Natural killer cell (primary cell): ENCODE results near the gene PPP3CA. TPM values are rescaled to one million over a fixed set of nuclear protein-coding genes. Genes with fewer than 3 reads are reported as not detected.

ENCODE experiments used
- ATAC-seq, 3 donors: fragments of 150-1000 bp in 2 of 3; fragments of 200-7000 bp in 1 of 3; cut with Tn5 transposase; 1 replicate in 1 of 3; 2 replicates in 2 of 3; pipeline ENCODE4 v1.10.0; 2021; ENCODE audit warnings: mild to moderate bottlenecking in 2 of 3, moderate library complexity in 2 of 3
- DNase-seq, 2 donors: peaks; one replicate each; pipeline versions ENCODE4 v3.0.0 to v3.0.0-alpha.2; 2013 to 2021; ENCODE audit warnings: mixed read lengths in 1 of 2
- H3K27ac ChIP-seq: one replicate; pipeline ENCODE4 v1.5.1; 2013; ENCODE audit warnings: mild to moderate bottlenecking, low read length
- H3K27me3 ChIP-seq: one replicate; pipeline ENCODE4 v1.6.1; 2013; ENCODE audit warnings: low read length; ENCODE audit not compliant: control insufficient read depth, insufficient read depth
- H3K36me3 ChIP-seq: one replicate; pipeline ENCODE4 v1.6.1; 2013; ENCODE audit warnings: low read length; ENCODE audit not compliant: control insufficient read depth, insufficient read depth
- H3K4me1 ChIP-seq: one replicate; pipeline ENCODE4 v1.6.1; 2013; ENCODE audit warnings: low read length; ENCODE audit not compliant: control insufficient read depth, insufficient read depth
- H3K4me3 ChIP-seq: one replicate; pipeline ENCODE4 v1.5.1; 2013; ENCODE audit warnings: low read length
- H3K9me3 ChIP-seq: one replicate; pipeline ENCODE4 v1.6.1; 2013; ENCODE audit warnings: low read length; ENCODE audit not compliant: control insufficient read depth, insufficient read depth
- H3K27ac Mint-ChIP-seq, 2 donors: one replicate each; pipeline ENCODE4 v1.8.0; 2022; ENCODE audit warnings: mild to moderate bottlenecking in 2 of 2, mixed read lengths in 2 of 2, moderate library complexity in 1 of 2
- H3K27me3 Mint-ChIP-seq, 2 donors: one replicate each; pipeline ENCODE4 v1.8.0; 2022; ENCODE audit warnings: low read depth in 2 of 2, mixed read lengths in 2 of 2
- H3K36me3 Mint-ChIP-seq: one replicate; pipeline ENCODE4 v1.8.0; 2022; ENCODE audit warnings: mixed read lengths
- H3K4me1 Mint-ChIP-seq, 2 donors: one replicate each; pipeline ENCODE4 v1.8.0; 2022; ENCODE audit warnings: mixed read lengths in 2 of 2
- H3K4me3 Mint-ChIP-seq: one replicate; pipeline ENCODE4 v1.8.0; 2022; ENCODE audit warnings: mild to moderate bottlenecking, moderate library complexity, mixed read lengths
- H3K9me3 Mint-ChIP-seq, 2 donors: one replicate each; pipeline ENCODE4 v1.8.0; 2022; ENCODE audit warnings: mixed read lengths in 2 of 2
- CTCF ChIP-seq: fragments of 200-600 bp; IDR thresholded peaks from one replicate; pipeline ENCODE4 v1.8.0; 2022; ENCODE audit warnings: antibody characterized with exemption
- WGBS: methylation state at CpG from one replicate; pipeline ENCODE4 v1.1.7; 2013; ENCODE audit warnings: missing lambda C conversion rate; ENCODE audit not compliant: insufficient coverage; 5-methylcytosine and 5-hydroxymethylcytosine counted together
- intact Hi-C: fragments of 100-400 bp; cut with micrococcal nuclease; formaldehyde crosslinking; loops from one replicate; pipeline ENCODE4 v1.14.2; 2022
- total RNA-seq, 4 donors: library from RNA; stranded (reverse); fragments of 120-200 nt in 1 of 4; gene quantifications; one replicate each; pipeline versions ENCODE4 v1.2.3 to v1.2.4, GENCODE V29; 2013 to 2022

PPP3CA gene
- total RNA-seq, 3 donors from 2014 or later (not counting 1 experiment from before 2014, with no cell fraction given) = 53.1 to 73.1 (median 58.0) TPM

GRCh38 chr4:101068115-101068514 lies 279.2 kb downstream of the PPP3CA start:
- ATAC-seq = no peak
- Histone ChIP-seq H3K4me1 (no peaks in the 10 kb centered on the region), H3K27ac (no peak overlapping the region), H3K9me3 (no peaks in the 10 kb centered on the region), H3K4me3 (no peak overlapping the region), H3K27me3 (no peaks in the 10 kb centered on the region), H3K36me3 (peaks cover 11% of the 10 kb centered on the region)
- WGBS = 100% methylated on average over 3 of the region's 3 CpGs
- no peak overlapping the region for H3K4me3 Mint-ChIP-seq
- H3K36me3 Mint-ChIP-seq = no peaks in the 10 kb centered on the region
- no peaks in the 10 kb centered on the region for H3K9me3 Mint-ChIP-seq
- no peak overlapping the region for H3K27ac Mint-ChIP-seq
- no peak for TF ChIP-seq CTCF
- intact Hi-C loops = no loop called here
- no peak for DNase-seq
- H3K4me1 Mint-ChIP-seq = peaks cover 16 to 22% of the 10 kb centered on the region in 2 donors
- no peaks in the 10 kb centered on the region for H3K27me3 Mint-ChIP-seq

DNA sequence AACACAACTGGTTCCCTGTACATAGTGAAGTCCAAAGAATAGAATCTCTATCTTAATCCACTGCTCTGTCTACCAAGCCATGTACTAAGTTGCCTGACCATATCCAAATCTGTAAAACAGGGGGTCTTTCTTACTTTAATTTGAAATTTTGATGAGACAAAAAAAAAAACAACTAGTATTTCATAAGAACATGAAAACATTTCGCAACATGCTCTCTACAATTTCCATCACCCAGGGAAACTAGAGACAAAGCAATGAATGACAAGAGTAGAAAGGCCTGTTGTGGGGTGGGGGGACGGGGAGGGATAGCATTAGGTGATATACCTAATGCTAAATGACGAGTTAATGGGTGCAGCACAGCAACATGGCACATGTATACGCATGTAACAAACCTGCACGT lies 279.9 kb downstream of the PPP3CA start:
- no peak for TF ChIP-seq CTCF
- no peaks in the 10 kb centered on the region for H3K27me3 ChIP-seq
- ATAC-seq (no peak), DNase-seq (no peak)
- peaks cover 16 to 22% of the 10 kb centered on the region in 2 donors for H3K4me1 Mint-ChIP-seq
- peaks cover 19% of the 10 kb centered on the region for H3K36me3 ChIP-seq
- no peaks in the 10 kb centered on the region for H3K4me1 ChIP-seq
- intact Hi-C loops = no loop called here
- H3K27me3 Mint-ChIP-seq = no peaks in the 10 kb centered on the region
- no peak overlapping the region for H3K27ac ChIP-seq
- 86% methylated on average over 1 of the region's 5 CpGs for WGBS
- no peaks in the 10 kb centered on the region for H3K9me3 Mint-ChIP-seq
- H3K4me3 ChIP-seq = no peak overlapping the region
- peak overlapping the region in 1 of 2 donors; percentile 54 for H3K27ac Mint-ChIP-seq
- H3K9me3 ChIP-seq = no peaks in the 10 kb centered on the region
- no peak overlapping the region for H3K4me3 Mint-ChIP-seq
- H3K36me3 Mint-ChIP-seq = no peaks in the 10 kb centered on the region

GRCh38 chr4:101066626-101067170 lies 280.6 kb downstream of the PPP3CA start:
- DNase-seq (no peak), ATAC-seq (no peak)
- Histone ChIP-seq H3K27ac (no peak overlapping the region), H3K36me3 (peaks cover 22% of the 10 kb centered on the region), H3K4me3 (no peak overlapping the region), H3K27me3 (no peaks in the 10 kb centered on the region), H3K9me3 (no peaks in the 10 kb centered on the region), H3K4me1 (no peaks in the 10 kb centered on the region)
- WGBS = 97% methylated on average over 6 of the region's 6 CpGs
- peak overlapping the region in 1 of 2 donors; percentile 54 for H3K27ac Mint-ChIP-seq
- H3K27me3 Mint-ChIP-seq = no peaks in the 10 kb centered on the region
- no peaks in the 10 kb centered on the region for H3K36me3 Mint-ChIP-seq
- peaks cover 11 to 22% of the 10 kb centered on the region in 2 donors for H3K4me1 Mint-ChIP-seq
- H3K4me3 Mint-ChIP-seq = no peak overlapping the region
- no peak for TF ChIP-seq CTCF
- no peaks in the 10 kb centered on the region for H3K9me3 Mint-ChIP-seq
- intact Hi-C loops = no loop called here

DNA sequence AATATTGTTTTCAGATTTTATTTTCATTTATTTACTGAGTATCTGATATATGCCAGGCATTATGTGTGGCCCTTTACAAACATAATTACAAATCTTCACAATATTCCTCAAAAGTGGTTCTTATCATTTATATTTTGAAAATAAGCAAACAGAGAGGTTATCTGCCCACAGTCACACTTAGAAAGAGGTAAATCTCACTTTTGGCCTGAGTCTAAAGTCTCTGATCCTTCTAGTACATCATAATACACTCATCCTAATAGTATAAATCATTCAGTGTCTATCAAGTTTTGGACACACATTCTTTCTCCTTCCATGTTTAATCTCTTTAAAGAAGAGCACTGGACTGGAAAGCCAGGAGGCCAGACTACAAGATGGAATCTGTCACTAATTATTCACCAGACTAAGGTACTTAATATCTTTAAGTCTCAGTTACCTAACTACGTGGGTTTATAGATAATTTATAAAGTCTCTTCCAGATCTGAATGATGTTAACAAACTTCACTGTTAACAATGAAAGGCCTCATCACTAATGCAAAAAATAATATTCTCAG lies 281.3 kb downstream of the PPP3CA start:
- TF ChIP-seq CTCF = no peak
- intact Hi-C loops = no loop called here
- H3K27me3 ChIP-seq = no peaks in the 10 kb centered on the region
- no CpG with 5 or more reads among the region's 1 CpG for WGBS
- Mint-ChIP-seq H3K27ac (peak overlapping the region in 1 of 2 donors; percentile 64), H3K36me3 (no peaks in the 10 kb centered on the region), H3K4me3 (no peak overlapping the region), H3K9me3 (no peaks in the 10 kb centered on the region), H3K27me3 (no peaks in the 10 kb centered on the region), H3K4me1 (peaks cover 11 to 22% of the 10 kb centered on the region in 2 donors)
- peaks cover 24% of the 10 kb centered on the region for H3K36me3 ChIP-seq
- H3K4me3 ChIP-seq = no peak overlapping the region
- no peaks in the 10 kb centered on the region for H3K9me3 ChIP-seq
- no peak overlapping the region for H3K27ac ChIP-seq
- ATAC-seq (no peak), DNase-seq (no peak)
- no peaks in the 10 kb centered on the region for H3K4me1 ChIP-seq
